NCI-H2196 treated with DMSO at 0.1 percent for 48 hours (cell line): ENCODE data around the gene SS18L1.
A peak's percentile ranks its signal among the peaks of the same experiment; 100 is the strongest.

Source experiments
- DNase-seq: peaks from one replicate; lab custom pipeline; 2025; ENCODE audit not compliant: unreplicated experiment; lab: John Stamatoyannopoulos, UW

SS18L1 gene

GRCh38 chr20:62168890-62169435 is 25.4 kb downstream of the SS18L1 start:
- no peak for DNase-seq

DNA sequence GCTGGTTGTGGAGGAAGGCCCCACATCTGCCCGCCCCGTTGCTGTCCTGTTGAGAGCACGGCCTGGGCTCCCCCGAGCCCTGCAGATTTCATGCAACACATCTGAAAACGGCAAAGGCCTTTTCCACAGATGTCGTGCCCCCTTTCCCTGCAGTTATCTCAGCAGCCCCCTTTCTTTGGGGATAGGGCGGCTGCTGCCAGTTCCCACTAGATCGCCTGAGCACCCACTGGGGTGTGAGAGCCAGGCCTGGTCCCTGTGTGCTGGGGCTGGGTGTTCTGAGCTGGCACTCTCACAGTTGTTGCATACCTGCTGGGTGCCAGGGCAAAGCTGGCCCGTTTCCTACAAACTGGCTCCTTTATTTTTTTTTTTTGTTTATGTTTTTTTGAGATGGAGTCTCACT is 27.0 kb downstream of the SS18L1 start:
- DNase-seq = no peak

- DNase-seq = no peak
Observed at GRCh38 chr20:62171245-62171644, 27.7 kb downstream of the SS18L1 start.

DNA sequence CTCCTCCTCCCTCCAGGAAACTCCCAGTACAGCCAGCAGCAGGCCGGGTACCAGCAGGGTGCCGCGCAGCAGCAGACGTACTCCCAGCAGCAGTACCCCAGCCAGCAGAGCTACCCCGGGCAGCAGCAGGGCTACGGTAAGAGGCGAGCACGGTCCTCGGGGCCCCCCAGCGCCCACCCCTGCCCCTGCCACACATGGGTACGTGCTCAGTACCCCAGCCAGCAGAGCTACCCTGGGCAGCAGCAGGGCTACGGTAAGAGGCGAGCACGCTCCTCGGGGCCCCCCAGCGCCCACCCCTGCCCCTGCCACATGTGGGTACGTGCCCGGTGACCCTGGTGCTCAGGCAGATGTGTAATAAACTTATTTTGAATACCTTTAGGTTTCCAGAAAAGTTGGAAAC is 29.1 kb downstream of the SS18L1 start:
- no peak for DNase-seq

GRCh38 chr20:62174021-62174804 is 30.6 kb downstream of the SS18L1 start:
- no peak for DNase-seq

DNA sequence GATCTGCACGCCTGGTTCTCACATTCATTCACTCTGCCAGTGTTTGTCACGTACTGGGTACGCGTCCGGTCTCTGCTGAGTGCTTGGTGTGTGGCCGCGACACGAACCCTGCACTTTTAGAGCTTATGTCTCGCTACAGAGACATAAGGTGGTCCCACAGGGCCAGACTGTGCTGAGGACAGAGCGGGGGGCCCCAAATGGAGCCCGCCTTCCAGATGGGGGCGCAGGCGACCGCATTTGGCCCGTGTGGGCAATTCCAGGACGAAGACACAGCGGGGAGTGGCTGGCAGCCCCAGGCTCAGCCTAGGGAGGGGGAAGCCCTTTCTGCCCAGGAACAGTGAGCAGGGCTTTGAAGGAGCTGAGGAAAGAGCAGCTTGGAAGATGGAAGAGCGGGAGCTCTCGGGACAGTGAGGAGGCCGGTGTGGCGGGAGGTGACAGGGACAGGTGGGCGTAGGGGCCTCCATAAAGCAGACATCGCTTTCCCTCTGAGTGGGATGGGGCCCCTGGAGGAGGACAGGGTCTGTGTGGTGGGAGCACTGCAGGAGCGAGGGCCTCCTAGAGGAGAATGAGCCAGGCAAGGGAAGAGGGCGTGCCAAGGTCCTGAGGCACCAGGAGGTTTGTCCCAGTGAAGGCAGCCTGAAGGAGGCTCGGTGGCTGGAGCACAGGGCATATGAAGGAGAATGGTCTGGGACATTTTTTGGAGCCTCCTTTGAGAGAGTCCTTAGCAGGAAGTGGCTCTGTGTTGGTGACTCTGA is 31.5 kb downstream of the SS18L1 start:
- DNase-seq = no peak

DNA sequence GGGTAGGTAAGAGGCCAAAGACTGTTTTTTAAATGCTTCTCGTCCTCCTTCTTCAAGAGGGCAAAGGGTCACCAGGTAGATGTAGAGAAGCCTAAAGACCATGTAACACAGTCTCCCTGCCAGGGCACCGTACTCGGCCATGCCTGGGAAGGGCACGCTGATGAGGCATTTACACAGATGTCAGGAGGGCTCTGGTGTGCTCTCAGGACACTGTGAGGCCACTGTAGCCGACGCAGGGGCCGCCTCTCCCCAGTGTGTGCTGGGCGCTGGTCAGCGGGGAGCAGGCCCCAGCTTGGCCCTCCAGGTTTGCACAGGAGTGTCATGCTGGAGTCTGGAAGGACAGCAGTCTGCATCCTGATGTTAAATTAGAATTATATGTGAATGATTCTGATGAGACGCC is 32.1 kb downstream of the SS18L1 start:
- DNase-seq = no peak

GRCh38 chr20:62176866-62177265 is 33.3 kb downstream of the SS18L1 start:
- DNase-seq = no peak

GRCh38 chr20:62177307-62177706 is 33.7 kb downstream of the SS18L1 start:
- DNase-seq = no peak

DNA sequence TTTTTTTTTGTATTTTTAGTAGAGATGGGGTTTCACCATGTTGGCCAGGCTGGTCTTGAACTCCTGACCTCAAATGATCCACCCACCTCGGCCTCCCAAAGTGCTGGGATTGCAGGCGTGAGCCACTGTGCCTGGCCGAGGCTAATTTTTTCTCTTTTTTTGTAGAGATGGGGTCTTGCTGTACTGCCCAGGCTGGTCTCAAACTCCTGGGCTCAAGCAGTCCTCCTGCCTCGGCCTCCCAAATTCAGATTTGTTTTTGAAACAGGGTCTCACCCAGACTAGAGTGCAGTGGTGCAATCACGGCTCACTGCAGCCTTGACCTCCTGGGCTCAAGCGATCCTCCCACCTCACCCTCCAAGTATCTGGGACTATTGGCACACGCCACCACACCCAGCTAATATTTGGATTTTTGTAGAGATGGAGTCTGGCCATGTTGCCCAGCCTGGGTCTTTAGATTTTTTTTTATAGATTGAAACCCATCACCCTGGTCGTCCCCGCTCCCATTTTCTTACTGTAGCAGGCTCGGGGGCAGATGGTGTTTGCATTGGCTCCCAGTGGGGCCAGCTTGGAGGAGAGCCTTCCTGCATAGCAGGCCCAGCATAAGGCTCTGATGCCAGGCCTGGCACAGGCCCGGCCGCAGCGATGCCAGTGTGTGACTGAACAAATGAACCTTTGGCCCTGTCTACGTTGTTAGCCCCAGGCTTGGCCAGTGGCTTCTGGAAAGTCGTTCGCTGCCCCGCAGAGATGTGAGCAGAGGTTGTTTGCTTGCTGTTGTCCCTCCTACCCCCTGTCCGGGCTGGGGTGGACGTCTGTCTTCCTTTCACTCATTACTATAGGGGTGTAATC is 35.0 kb downstream of the SS18L1 start:
- DNase-seq = no peak

GRCh38 chr20:62179162-62179504 is 35.6 kb downstream of the SS18L1 start:
- DNase-seq = no peak

- DNase-seq = no peak
Observed at GRCh38 chr20:62181808-62182207, 38.2 kb downstream of the SS18L1 start.

- peak; percentile 93 for DNase-seq
Observed at GRCh38 chr20:62182469-62183425, 39.2 kb downstream of the SS18L1 start, which contains the start of gene MTG2. TSS of gene MTG2 (plus strand) at chr20:62183028. CDS start at chr20:62193421, 10,393 bp downstream.

DNA sequence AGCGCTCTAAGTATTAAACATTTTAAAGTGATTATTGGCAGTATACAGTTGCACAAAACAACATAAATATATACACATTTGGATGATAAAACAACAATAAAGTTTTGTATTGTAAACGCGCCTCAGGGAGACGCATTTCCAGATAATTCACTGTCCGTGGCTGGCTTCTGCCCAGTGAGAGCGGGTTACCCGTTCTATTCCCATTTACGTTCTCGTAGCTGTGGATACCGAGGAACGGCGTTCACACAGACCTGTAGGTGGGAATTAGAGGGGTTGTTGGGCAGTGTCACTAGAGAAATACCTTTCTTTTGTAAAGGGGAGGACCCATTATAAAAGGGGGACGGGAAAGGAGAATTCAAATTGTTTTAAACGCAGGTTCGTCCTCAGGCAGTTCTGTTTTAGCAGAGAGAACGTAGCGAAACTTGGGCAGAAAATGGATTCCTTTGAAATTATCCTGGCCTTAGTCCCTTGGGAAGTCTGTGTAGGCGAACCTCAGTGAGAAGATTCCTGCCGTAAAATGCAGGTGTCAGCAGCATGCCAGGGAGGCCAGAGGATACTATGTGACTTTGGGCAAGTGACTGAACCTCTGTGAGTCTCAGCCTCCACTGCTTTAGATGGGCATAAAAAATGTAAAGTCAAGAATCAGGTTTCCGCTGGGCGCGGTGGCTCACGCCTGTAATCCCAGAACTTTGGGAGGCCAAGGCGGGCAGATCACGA is 40.0 kb downstream of the SS18L1 start:
- no peak for DNase-seq

- no peak for DNase-seq
Observed at GRCh38 chr20:62186096-62186426, 42.5 kb downstream of the SS18L1 start.

DNA sequence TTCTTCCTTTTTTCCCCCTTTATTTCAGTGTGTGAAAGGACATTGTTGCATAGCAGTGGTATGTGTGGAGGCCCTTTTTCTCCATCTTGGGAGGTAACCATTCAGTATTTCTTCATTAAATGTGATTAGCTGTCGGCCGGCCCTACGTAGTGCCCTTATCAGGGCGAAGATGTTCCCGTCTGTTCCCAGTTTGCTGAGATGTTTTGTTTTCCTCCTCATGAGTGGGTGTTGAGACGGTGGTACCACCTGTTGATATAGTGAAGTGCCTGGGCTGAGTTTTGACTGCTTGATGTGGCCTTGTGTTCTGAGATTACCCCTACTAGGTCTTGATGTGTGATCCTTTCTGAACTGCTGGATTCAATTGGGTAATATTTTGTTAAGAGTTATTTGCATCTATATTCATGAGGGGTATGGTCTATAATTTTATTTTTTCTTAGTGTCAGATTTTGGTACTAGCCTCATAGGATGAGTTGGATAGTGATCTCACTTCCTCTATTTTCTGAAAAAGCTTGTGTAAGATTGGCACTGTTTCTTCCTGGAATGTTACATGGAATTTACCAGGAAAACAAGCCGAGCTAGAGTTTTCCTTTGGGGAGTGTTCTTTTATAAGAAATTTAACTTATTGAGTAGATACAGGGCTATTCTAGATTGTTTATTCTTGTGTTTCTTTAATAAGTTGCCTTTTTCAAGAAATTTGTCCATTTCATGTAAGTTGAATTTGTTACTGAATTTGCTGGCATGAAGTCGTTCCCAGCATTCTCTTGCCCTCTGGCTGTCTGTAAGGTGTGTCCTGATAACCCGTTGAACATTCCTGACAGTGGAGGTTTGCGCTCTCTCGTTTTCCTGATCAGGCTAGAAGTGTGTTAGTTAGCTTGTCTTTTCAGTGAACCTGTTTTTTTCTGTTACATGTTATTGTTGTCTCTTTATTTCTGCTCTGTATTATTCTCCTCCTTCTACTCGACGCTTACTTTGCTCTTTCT is 43.6 kb downstream of the SS18L1 start:
- DNase-seq = no peak

- no peak for DNase-seq
Observed at GRCh38 chr20:62190639-62191411, 47.3 kb downstream of the SS18L1 start.
